CD14-positive monocyte (primary cell): ENCODE data around the gene GLB1L3. TPM values are rescaled to one million over a fixed set of nuclear protein-coding genes. Genes with fewer than 3 reads are reported as not detected.

Experiments used
- DNase-seq, 3 donors: peaks; one replicate each; pipeline ENCODE4 v3.0.0-alpha.2; 2011 to 2022
- H2AFZ ChIP-seq: 2 replicates; pipeline ENCODE4 v1.6.0; 2012; ENCODE audit warnings: mild to moderate bottlenecking, low read depth, low read length, inconsistent platforms; ENCODE audit not compliant: insufficient read depth, poor library complexity, severe bottlenecking
- H3K27ac ChIP-seq, 2 donors: 1 replicate in 1 of 2; 2 replicates in 1 of 2; pipeline ENCODE4 v1.5.1; 2012 to 2013; ENCODE audit warnings: low read length in 2 of 2, control low read depth in 1 of 2, inconsistent platforms in 1 of 2, low read depth in 1 of 2, mild to moderate bottlenecking in 1 of 2
- H3K27me3 ChIP-seq, 2 donors: one replicate each; pipeline versions ENCODE4 v1.6.0 to v1.6.1; 2011 to 2013; ENCODE audit warnings: low read length in 2 of 2; ENCODE audit not compliant: control insufficient read depth in 2 of 2, insufficient read depth in 2 of 2
- H3K36me3 ChIP-seq, 2 donors: replicated peaks in 1 of 2; 1 replicate in 1 of 2; 2 replicates in 1 of 2; pipeline versions ENCODE4 v1.5.1 to v1.6.1; 2012 to 2013; ENCODE audit warnings: low read length in 2 of 2, control low read depth in 1 of 2, inconsistent platforms in 1 of 2, mild to moderate bottlenecking in 1 of 2; ENCODE audit not compliant: insufficient read depth in 2 of 2, control insufficient read depth in 1 of 2
- H3K4me1 ChIP-seq, 2 donors: 1 replicate in 1 of 2; 2 replicates in 1 of 2; pipeline versions ENCODE4 v1.5.1 to v1.6.1; 2012 to 2013; ENCODE audit warnings: low read length in 2 of 2, control low read depth in 1 of 2, inconsistent platforms in 1 of 2, mild to moderate bottlenecking in 1 of 2, moderate library complexity in 1 of 2; ENCODE audit not compliant: insufficient read depth in 2 of 2, control insufficient read depth in 1 of 2
- H3K4me2 ChIP-seq: replicated peaks from 2 replicates; pipeline ENCODE3; 2012; ENCODE audit warnings: low read length, moderate library complexity, mild to moderate bottlenecking; ENCODE audit not compliant: poor library complexity, severe bottlenecking; ENCODE audit errors: extremely low read depth
- H3K4me3 ChIP-seq, 3 experiments: fragments of 200-600 bp in 1 of 3; sonication (generic) in 1 of 3; replicated peaks in 1 of 3; 1 replicate in 2 of 3; 2 replicates in 1 of 3; pipeline ENCODE4 v1.5.1; 2011 to 2013; ENCODE audit warnings: low read length in 3 of 3, mild to moderate bottlenecking in 3 of 3, control low read depth in 2 of 3, low read depth in 2 of 3, inconsistent platforms in 1 of 3, moderate library complexity in 1 of 3
- H3K79me2 ChIP-seq: 2 replicates; pipeline ENCODE4 v1.6.0; 2012; ENCODE audit warnings: mild to moderate bottlenecking, control low read depth, inconsistent platforms, low read length, moderate library complexity; ENCODE audit not compliant: insufficient read depth
- H3K9ac ChIP-seq: 2 replicates; pipeline ENCODE4 v1.6.0; 2017; ENCODE audit warnings: low read length, mild to moderate bottlenecking; ENCODE audit not compliant: insufficient read depth, poor library complexity, severe bottlenecking
- H3K9me3 ChIP-seq, 2 donors: replicated peaks in 1 of 2; 1 replicate in 1 of 2; 2 replicates in 1 of 2; pipeline versions ENCODE4 v1.5.1 to v1.6.1; 2012 to 2013; ENCODE audit warnings: low read length in 2 of 2, control low read depth in 1 of 2; ENCODE audit not compliant: control insufficient read depth in 1 of 2, insufficient read depth in 1 of 2
- H4K20me1 ChIP-seq: 2 replicates; pipeline ENCODE4 v1.6.0; 2012; ENCODE audit warnings: mild to moderate bottlenecking, low read length, control low read depth, moderate library complexity; ENCODE audit not compliant: insufficient read depth
- H3K27ac Mint-ChIP-seq, 7 donors: one replicate each; pipeline ENCODE4 v1.8.0; 2020; ENCODE audit warnings: mild to moderate bottlenecking in 7 of 7, mixed read lengths in 7 of 7, moderate library complexity in 6 of 7, inconsistent platforms in 2 of 7
- H3K27me3 Mint-ChIP-seq, 3 donors: one replicate each; pipeline ENCODE4 v1.8.0; 2021 to 2022; ENCODE audit warnings: low read depth in 3 of 3, mild to moderate bottlenecking in 3 of 3, mixed read lengths in 3 of 3, moderate library complexity in 3 of 3, inconsistent platforms in 1 of 3
- H3K36me3 Mint-ChIP-seq, 2 donors: one replicate each; pipeline ENCODE4 v1.8.0; 2020; ENCODE audit warnings: mixed read lengths in 2 of 2, inconsistent platforms in 1 of 2, mild to moderate bottlenecking in 1 of 2
- H3K4me1 Mint-ChIP-seq: one replicate; pipeline ENCODE4 v1.8.0; 2020; ENCODE audit warnings: mild to moderate bottlenecking, mixed read lengths
- H3K4me3 Mint-ChIP-seq, 2 donors: one replicate each; pipeline ENCODE4 v1.8.0; 2020; ENCODE audit warnings: mild to moderate bottlenecking in 2 of 2, mixed read lengths in 2 of 2, moderate library complexity in 1 of 2
- H3K9me3 Mint-ChIP-seq, 7 donors: one replicate each; pipeline ENCODE4 v1.8.0; 2020 to 2022; ENCODE audit warnings: mixed read lengths in 7 of 7, mild to moderate bottlenecking in 6 of 7, moderate library complexity in 6 of 7, inconsistent platforms in 2 of 7
- WGBS: methylation state at CpG from one replicate; pipeline ENCODE4 v1.1.5; 2013; ENCODE audit warnings: missing lambda C conversion rate; ENCODE audit not compliant: insufficient coverage; 5-methylcytosine and 5-hydroxymethylcytosine counted together
- intact Hi-C, 2 donors: fragments of 100-400 bp; cut with micrococcal nuclease; formaldehyde crosslinking; loops; one replicate each; pipeline versions ENCODE4 v1.15.0 to v1.15.1; 2023
- polyA plus RNA-seq, 3 donors: library from polyadenylated mRNA; depleted of rRNA in 1 of 3; unstranded in 2 of 3; stranded (reverse) in 1 of 3; fragments of 300-500 nt in 2 of 3; fragments of >200 nt in 1 of 3; fragmentation: Illumina TruSeq in 2 of 3; gene quantifications; 1 replicate in 2 of 3; 2 replicates in 1 of 3; pipeline ENCODE4 v1.2.3, GENCODE V29; 2012 to 2021
- TF ChIP-seq, protein P1 (sequence below): fragments of 200-600 bp; IDR thresholded peaks from one replicate; pipeline ENCODE4 v1.8.0; 2022; ENCODE audit warnings: antibody characterized with exemption, mild to moderate bottlenecking

GLB1L3 gene
- polyA plus RNA-seq, 3 donors, result not detected

DNA sequence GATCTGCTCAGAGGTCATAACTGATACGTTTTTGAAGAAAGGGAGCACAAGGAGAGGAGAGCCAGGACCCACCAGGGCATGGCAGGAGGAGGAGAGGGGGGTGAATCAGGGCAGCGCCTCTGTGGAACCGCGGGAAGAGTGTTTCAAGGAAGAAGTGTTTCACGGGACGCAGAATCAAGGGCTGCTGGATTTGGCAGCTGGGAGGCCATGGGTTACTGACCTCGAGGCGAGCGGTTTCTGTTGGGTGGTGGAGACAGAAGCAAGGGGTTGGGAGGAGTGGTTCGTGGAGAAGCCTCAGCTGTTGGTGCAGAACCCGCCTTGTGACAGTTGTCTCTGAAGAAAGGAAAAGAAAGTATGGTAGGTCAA is 38.6 kb upstream of the GLB1L3 start:
- H3K27me3 ChIP-seq, result no peaks in the 10 kb centered on the region
- H3K79me2 ChIP-seq, result peaks cover 11% of the 10 kb centered on the region
- Mint-ChIP-seq H3K36me3 (peaks cover 66 to 82% of the 10 kb centered on the region in 2 donors), H3K4me3 (no peak overlapping the region), H3K27me3 (no peaks in the 10 kb centered on the region), H3K4me1 (peaks cover 2% of the 10 kb centered on the region), H3K27ac (no peak overlapping the region), H3K9me3 (no peaks in the 10 kb centered on the region)
- no peak overlapping the region for H3K4me3 ChIP-seq
- peaks cover 52 to 77% of the 10 kb centered on the region in 2 donors for H3K36me3 ChIP-seq
- H3K27ac ChIP-seq, result no peak overlapping the region
- H4K20me1 ChIP-seq, result peaks cover 32% of the 10 kb centered on the region
- intact Hi-C loops, result no loop called here
- H3K9ac ChIP-seq, result no peak overlapping the region
- H3K9me3 ChIP-seq, result no peaks in the 10 kb centered on the region
- WGBS, result 97% methylated on average over 11 of the region's 11 CpGs
- DNase-seq, result no peak
- H2AFZ ChIP-seq, result no peak overlapping the region
- H3K4me1 ChIP-seq, result peaks cover 2% of the 10 kb centered on the region in 2 donors
- H3K4me2 ChIP-seq, result no peak overlapping the region
- TF ChIP-seq, protein P1, sequence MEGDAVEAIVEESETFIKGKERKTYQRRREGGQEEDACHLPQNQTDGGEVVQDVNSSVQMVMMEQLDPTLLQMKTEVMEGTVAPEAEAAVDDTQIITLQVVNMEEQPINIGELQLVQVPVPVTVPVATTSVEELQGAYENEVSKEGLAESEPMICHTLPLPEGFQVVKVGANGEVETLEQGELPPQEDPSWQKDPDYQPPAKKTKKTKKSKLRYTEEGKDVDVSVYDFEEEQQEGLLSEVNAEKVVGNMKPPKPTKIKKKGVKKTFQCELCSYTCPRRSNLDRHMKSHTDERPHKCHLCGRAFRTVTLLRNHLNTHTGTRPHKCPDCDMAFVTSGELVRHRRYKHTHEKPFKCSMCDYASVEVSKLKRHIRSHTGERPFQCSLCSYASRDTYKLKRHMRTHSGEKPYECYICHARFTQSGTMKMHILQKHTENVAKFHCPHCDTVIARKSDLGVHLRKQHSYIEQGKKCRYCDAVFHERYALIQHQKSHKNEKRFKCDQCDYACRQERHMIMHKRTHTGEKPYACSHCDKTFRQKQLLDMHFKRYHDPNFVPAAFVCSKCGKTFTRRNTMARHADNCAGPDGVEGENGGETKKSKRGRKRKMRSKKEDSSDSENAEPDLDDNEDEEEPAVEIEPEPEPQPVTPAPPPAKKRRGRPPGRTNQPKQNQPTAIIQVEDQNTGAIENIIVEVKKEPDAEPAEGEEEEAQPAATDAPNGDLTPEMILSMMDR, result no peak

DNA sequence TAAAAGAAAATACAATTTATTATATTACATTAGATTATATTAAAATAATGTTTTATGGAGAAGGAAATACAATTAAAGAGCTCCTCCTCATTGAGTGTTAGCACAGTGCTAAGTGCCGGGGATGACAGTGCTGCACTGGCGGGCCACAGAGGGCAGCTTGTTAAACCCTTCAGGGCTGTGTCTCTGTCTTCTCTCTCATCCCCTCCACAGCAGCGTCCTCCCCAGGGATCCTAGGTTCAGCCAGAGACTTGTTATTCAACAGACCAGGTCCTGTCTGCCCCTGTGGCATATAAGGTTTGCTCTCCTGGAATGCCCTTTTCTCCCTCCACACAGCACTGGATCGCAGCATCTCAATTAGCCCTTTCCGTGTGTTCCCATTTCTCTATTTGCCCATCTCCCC is 37.2 kb upstream of the GLB1L3 start:
- Mint-ChIP-seq H3K36me3 (peaks cover 79 to 93% of the 10 kb centered on the region in 2 donors), H3K27ac (peak overlapping the region in 1 of 7 donors; percentile 3), H3K4me3 (no peak overlapping the region), H3K9me3 (no peaks in the 10 kb centered on the region), H3K4me1 (no peaks in the 10 kb centered on the region), H3K27me3 (no peaks in the 10 kb centered on the region)
- peaks cover 66 to 91% of the 10 kb centered on the region in 2 donors for H3K36me3 ChIP-seq
- intact Hi-C loops, result no loop called here
- no peak overlapping the region for H3K27ac ChIP-seq
- TF ChIP-seq, protein P1, result no peak
- no peak overlapping the region for H2AFZ ChIP-seq
- H3K27me3 ChIP-seq, result no peaks in the 10 kb centered on the region
- H3K4me3 ChIP-seq, result no peak overlapping the region
- no peaks in the 10 kb centered on the region for H3K9me3 ChIP-seq
- WGBS, result 100% methylated on average over 1 of the region's 5 CpGs
- H3K4me1 ChIP-seq, result no peaks in the 10 kb centered on the region
- DNase-seq, result no peak
- peaks cover 3% of the 10 kb centered on the region for H3K79me2 ChIP-seq
- H4K20me1 ChIP-seq, result peaks cover 18% of the 10 kb centered on the region
- H3K4me2 ChIP-seq, result no peak overlapping the region
- H3K9ac ChIP-seq, result no peak overlapping the region
